ENCODE measurements around the gene ZKSCAN4.
A peak's percentile ranks its signal among the peaks of the same experiment; 100 is the strongest.

ZKSCAN4 gene

GRCh38 chr6:28208111-28208659 lies 43.9 kb downstream of the ZKSCAN4 start:
- no peak for ATAC-seq

GRCh38 chr6:28207510-28208110 lies 44.5 kb downstream of the ZKSCAN4 start:
- ATAC-seq (peak; percentile 57), DNase-seq (peak; percentile 38)

More at GRCh38 chr6:28208111-28208659, 43.9 kb downstream of the ZKSCAN4 start:
- DNase-seq = no peak

GRCh38 chr6:28206928-28207509 lies 45.0 kb downstream of the ZKSCAN4 start:
- DNase-seq = no peak
- no peak for ATAC-seq

- ATAC-seq (no peak), DNase-seq (no peak)
Measured at GRCh38 chr6:28206527-28206926, 45.5 kb downstream of the ZKSCAN4 start.

- ATAC-seq (no peak), DNase-seq (no peak)
Measured at GRCh38 chr6:28205879-28206278, 46.2 kb downstream of the ZKSCAN4 start.

- DNase-seq = no peak
- ATAC-seq = no peak
Measured at GRCh38 chr6:28203201-28203600, 48.9 kb downstream of the ZKSCAN4 start.

- no peak for DNase-seq
- no peak for ATAC-seq
Measured at GRCh38 chr6:28200020-28200419, 52.0 kb downstream of the ZKSCAN4 start.

Data from stimulated activated naive CD8-positive, alpha-beta T cell treated with anti-CD3 and anti-CD28 coated beads, Interleukin-15, Interleukin-2, amounts not matched to agents 100 U/mL and 50 U/mL, for 24 hours (primary cell).